Measurements from ENCODE around the gene RER1.

DNA sequence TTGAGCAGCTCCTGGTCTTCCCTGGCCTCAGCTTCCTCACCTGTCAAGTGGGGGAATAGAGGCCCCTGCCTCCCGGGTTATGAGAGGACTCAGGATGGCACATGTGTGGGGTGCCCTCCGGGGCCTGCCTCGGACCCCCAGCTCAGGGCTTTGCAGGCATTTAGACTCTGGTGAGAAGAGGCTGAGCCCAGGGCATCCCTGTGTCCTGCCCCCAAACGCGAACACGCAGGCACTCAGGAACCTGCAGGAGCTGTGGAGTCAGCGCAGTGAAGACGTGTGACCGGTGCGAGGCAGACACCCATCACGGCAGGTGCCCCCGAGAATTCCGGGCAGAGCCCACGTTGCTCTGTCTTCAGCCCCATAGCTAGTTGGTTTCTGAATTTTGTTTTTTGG, 26.2 kb downstream of the RER1 start:
- TF ChIP-seq YY1 (IDR thresholded peaks at IDR 0.05; ENCODE audit: insufficient read depth, insufficient read length), result no peak
- no peak for TF ChIP-seq SUZ12 (IDR thresholded peaks at IDR 0.05; ENCODE audit: extremely low read depth, insufficient read depth, insufficient read length)

Measured in NT2/D1 (cell line).